ENCODE measurements around the gene UBXN6. TPM values are rescaled to one million over a fixed set of nuclear protein-coding genes. Genes with fewer than 3 reads are reported as not detected.

UBXN6 gene
- total RNA-seq, 1 donor from 2014 or later: 119 TPM

DNA sequence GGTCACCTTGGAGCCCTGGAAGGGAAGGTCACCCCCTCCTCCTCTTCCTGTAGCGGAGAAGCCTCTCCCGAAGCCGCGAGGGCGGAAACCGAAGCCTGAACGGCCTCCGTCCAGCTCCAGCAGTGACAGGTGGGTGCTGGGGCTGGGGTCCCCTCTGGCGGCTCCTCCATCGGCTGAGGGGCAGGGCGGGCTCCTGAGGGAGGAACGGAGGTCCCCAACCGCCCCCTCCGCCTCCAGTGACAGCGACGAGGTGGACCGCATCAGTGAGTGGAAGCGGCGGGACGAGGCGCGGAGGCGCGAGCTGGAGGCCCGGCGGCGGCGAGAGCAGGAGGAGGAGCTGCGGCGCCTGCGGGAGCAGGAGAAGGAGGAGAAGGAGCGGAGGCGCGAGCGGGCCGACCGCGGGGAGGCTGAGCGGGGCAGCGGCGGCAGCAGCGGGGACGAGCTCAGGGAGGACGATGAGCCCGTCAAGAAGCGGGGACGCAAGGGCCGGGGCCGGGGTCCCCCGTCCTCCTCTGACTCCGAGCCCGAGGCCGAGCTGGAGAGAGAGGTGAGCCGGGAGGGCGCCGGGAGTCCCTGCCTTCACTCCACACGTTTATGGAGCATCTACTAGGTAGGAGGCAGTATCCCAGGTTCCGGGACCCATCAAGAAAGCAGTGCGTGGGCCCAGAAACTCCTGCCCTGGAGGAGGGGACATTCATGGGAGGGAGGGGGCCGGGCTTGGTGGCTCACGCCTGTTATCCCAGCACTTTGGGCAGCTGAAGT lies 36.5 kb upstream of the UBXN6 start:
- no peak for DNase-seq (ENCODE audit: low read depth)

DNA sequence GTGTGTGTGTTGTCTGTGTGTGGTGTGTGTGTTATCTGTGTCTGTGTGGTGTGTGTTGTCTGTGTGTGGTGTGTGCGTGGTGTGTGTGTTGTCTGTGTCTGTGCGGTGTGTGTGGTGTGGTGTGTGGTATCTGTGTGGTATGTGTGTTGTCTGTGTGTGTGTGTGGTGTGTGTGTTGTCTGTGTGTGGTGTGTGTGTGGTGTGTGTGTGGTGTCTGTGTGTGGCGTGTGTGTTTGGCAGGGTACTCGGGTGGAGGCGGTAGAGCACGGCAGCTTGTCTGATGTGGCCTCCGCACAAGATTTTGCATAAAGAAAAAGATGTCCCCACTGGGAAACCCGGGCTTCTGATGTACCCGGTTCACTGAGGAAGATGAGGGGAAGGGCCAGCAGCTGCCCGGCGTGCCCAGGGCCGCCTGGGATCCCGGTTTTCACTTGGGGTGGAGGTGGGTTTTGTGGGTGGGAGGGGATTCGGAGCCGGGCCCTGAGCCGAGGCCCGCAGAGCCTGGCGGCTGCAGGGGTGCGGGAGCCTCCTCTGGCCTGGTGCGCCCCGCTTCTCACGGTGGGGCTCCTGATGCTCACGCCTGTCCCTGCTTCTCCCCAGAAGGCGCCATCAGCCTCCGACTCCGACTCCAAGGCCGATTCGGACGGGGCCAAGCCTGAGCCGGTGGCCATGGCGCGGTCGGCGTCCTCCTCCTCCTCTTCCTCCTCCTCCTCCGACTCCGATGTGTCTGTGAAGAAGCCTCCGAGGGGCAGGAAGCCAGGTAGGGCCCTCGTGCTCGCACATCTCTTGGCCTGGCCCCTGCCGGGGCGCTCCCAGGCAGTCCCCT lies 35.7 kb upstream of the UBXN6 start:
- DNase-seq (ENCODE audit: low read depth): no peak

- no peak for DNase-seq (ENCODE audit: low read depth)
Observed at GRCh38 chr19:4492337-4493103, 34.9 kb upstream of the UBXN6 start.

DNA sequence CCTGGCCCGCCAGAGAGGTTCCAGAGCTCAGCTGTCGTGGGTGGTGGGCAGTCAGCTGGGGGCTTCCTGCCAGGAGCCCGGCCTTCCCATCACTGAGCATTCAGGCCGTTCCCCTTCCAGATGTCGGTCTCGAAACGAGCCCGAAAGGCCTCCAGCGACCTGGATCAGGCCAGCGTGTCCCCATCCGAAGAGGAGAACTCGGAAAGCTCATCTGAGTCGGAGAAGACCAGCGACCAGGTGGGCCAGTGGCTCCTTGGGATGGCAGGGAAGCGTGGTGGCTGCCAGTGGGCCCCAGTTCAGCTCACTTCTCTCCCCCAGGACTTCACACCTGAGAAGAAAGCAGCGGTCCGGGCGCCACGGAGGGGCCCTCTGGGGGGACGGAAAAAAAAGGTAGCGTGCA lies 33.9 kb upstream of the UBXN6 start:
- no peak for DNase-seq (ENCODE audit: low read depth)

GRCh38 chr19:4488496-4488895 lies 30.9 kb upstream of the UBXN6 start:
- DNase-seq (ENCODE audit: low read depth): no peak

- DNase-seq (ENCODE audit: low read depth): no peak
Observed at GRCh38 chr19:4487572-4487971, 30.0 kb upstream of the UBXN6 start.

- DNase-seq (ENCODE audit: low read depth): no peak
Observed at GRCh38 chr19:4483385-4483784, 25.8 kb upstream of the UBXN6 start.

GRCh38 chr19:4482721-4483364 lies 25.2 kb upstream of the UBXN6 start:
- DNase-seq (ENCODE audit: low read depth): no peak

GRCh38 chr19:4477034-4477801 lies 19.6 kb upstream of the UBXN6 start:
- DNase-seq (ENCODE audit: low read depth): no peak

- DNase-seq (ENCODE audit: low read depth): peak; percentile 12
Observed at GRCh38 chr19:4474514-4475022, 17.0 kb upstream of the UBXN6 start.

- DNase-seq (ENCODE audit: low read depth): no peak
Observed at GRCh38 chr19:4473763-4474513, 16.3 kb upstream of the UBXN6 start.

DNA sequence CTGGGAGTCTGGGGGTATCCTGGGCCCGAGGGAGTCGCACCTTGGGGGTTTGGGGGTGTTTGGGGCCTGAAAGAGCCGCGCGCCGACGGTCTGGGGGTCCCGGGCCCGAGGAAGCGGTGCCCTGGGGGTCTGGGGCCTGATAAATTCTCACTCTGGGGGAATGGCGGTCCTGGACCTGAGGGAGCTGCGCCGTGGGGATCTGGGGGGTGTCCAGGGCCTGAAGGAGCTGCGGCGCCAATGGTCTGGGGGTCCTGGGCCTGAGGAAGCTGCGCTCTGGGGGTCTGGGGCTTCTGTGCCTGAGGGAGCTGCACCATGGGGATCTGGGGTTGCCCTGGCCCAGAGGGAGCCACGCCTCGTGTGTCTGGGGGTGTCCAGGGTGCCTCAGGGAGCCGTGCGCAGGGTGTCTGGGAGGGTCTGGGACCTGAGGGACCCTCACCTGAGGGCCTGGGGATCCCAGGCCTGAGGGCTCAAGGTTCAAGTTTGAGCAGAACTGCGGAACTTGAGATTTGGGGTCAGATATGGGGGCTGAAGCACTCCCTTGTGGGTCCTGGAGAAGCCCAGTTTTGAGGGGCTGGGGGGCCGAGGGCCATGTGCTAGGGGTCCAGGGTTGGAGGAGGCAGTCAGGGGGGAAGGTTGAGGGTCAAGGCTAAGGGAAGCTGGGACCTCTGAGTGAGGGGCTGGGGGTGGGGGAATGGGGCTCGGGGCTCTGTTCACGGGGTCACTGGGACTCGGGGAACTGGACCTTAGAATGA lies 15.6 kb upstream of the UBXN6 start:
- no peak for DNase-seq (ENCODE audit: low read depth)

DNA sequence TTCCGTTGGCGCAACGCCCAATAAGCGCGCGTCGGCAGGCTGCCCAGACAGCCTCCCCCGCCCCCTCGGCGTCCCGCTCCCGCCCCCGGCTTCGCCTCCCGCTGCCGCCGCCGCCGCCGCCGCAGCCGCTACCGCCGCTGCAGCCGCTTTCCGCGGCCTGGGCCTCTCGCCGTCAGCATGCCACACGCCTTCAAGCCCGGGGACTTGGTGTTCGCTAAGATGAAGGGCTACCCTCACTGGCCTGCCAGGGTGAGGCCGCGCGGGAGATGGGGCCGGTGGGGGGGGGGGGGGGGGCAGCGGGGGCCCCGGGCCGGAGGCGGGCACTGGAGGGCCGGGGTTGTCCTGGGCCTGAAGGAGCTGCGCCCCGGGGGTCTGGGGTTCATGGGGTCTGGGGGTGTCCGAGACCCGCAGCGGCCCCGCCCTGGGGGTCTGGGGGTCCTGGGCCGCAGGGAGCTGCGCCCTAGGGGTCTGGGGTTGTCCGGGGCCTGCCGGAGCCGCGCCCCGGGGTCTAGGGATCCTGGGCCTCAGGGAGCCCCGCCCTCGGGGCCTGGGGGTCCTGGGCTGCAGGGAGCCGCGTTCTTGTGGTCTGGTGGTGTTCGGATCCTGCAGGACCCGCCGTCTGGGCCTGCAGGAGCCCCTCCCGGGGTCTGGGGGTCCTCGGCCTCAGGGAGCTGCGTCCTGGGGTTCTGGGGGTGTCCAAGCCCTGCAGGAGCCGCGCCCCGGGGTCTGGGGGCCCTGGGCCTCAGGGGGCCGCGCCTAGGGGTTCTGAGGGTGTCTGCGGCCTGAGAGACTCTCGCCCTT lies 14.8 kb upstream of the UBXN6 start, which contains the start of gene HDGFL2:
HDGFL2 (plus strand) TSS at position 124 of the 801 bp plus-strand sequence; CDS start at position 178, 54 bp downstream.
- no peak for DNase-seq (ENCODE audit: low read depth)

GRCh38 chr19:4471403-4472173 lies 14.0 kb upstream of the UBXN6 start:
- DNase-seq (ENCODE audit: low read depth): peak; percentile 100

DNA sequence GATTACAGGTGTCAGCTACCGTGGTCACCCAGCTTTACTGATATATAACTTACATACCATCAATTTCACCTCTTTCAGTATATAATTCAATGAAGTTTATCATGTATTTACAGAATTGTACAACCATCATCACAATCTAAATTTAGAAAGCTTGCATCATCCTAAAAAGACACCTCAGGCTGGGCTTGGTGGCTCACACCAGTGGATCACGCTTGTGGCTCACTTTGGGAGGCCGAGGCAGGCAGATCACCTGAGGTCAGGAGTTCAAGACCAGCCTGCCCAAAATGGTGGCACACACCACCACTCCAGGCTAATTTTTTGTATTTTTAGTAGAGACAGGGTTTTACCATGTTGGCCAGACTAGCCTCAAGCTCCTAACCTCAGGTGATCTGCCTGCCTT lies 10.2 kb upstream of the UBXN6 start:
- no peak for DNase-seq (ENCODE audit: low read depth)

DNA sequence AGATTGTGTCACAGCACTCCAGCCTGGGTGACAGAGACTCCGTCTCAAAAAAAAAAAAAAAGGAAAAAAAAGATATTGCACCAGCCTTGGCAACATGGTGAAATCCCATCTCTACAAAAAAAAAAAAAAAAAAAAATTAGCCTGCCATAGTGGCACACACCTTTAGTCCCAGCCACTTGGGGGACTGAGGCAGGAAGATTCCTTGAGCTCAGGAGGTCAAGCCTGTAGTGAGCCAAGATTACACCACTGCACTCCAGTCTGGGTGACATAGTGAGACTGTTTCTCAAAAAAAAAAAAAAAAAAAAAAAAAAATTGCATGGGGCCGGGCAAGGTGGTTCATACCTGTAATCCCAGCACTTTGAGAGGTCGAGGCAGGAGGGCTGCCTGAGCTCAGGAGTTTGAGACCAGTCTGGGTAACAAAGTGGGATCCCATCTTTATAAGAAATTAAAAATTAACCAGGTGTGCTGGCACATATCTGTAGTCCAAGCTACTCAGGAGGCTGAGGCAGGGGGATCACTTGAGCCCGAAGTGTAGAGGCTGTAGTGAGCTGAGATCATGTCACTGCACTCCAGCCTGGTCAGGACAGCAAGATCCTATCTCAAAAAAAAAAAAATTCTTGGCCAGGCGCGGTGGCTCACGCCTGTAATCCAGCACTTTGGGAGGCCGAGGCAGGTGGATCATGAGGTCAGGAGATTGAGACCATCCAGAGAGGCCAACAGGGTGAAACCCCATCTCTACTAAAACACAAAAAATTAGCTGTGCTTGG lies 7.4 kb upstream of the UBXN6 start:
- DNase-seq (ENCODE audit: low read depth): no peak
